ENCODE measurements around the gene COX8C. TPM values are rescaled to one million over a fixed set of nuclear protein-coding genes. Genes with fewer than 3 reads are reported as not detected.
A peak's percentile ranks its signal among the peaks of the same experiment; 100 is the strongest.

COX8C gene
- total and polyA plus RNA-seq, 2 experiments from 2014 or later = 0.73 TPM; not detected in 1

DNA sequence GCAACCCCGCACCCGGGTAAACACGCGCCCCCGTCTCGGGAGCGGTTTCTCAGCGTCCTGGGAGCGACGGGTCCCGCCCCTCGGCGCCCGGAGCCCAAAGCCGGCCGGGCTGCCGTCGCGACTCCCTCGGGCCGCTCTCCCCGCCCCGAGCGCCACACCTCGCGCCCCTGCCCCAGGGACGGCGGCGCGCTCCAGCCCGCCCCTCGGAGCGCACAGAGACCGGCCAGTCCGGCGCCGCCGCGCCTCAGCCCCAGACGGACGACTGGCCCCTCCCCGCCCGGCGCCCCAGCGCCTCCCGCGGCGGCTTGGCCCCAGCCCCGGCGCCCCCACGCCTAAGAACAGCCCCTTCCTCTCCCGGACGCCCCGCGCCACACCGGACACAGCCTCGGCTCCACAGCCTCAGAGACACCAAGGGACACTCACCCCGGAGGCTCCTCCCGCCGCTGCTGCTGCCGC is 14.6 kb upstream of the COX8C start:
- H3K4me1 Mint-ChIP-seq = peaks cover 40% of the 10 kb centered on the region
- H3K4me2 ChIP-seq = peak overlapping the region; percentile 92
- DNase-seq (ENCODE audit: low spot score) = peak; percentile 74
- peaks cover 10% of the 10 kb centered on the region for H3K36me3 ChIP-seq (ENCODE audit: insufficient read depth)
- peak overlapping the region; percentile 87 for H3K4me3 ChIP-seq
- peaks cover 13% of the 10 kb centered on the region for H3K27me3 Mint-ChIP-seq (ENCODE audit: insufficient read depth, low read depth, poor library complexity)
- H3K27me3 ChIP-seq (ENCODE audit: insufficient read depth) = no peaks in the 10 kb centered on the region
- peaks cover 21% of the 10 kb centered on the region for H3K36me3 Mint-ChIP-seq (ENCODE audit: low read depth)
- peak overlapping the region; percentile 93 for H3K4me3 Mint-ChIP-seq
- peaks cover 48% of the 10 kb centered on the region for H3K79me2 ChIP-seq (replicated peaks; ENCODE audit: insufficient read depth)
- H4K20me1 ChIP-seq (replicated peaks; ENCODE audit: insufficient read depth) = peaks cover 35% of the 10 kb centered on the region
- H3K9me3 Mint-ChIP-seq = peaks cover 18% of the 10 kb centered on the region
- H3F3A ChIP-seq (replicated peaks; ENCODE audit: low read depth) = 0 out of 2 replicates have a peak, but pooled peaks cover 4% of the 10 kb centered on the region
- peak; percentile 88 for ATAC-seq
- H3K4me1 ChIP-seq (ENCODE audit: insufficient read depth) = peaks cover 28% of the 10 kb centered on the region; the same call in 1 of the 2 replicates
- H3K27ac ChIP-seq (ENCODE audit: low read depth) = peak overlapping the region; percentile 86
- H2AFZ ChIP-seq = peak overlapping the region; percentile 85
- no peak for TF ChIP-seq STAT1 (IDR thresholded peaks at IDR 0.05; ENCODE audit: unreplicated experiment)
- TF ChIP-seq, protein P1, sequence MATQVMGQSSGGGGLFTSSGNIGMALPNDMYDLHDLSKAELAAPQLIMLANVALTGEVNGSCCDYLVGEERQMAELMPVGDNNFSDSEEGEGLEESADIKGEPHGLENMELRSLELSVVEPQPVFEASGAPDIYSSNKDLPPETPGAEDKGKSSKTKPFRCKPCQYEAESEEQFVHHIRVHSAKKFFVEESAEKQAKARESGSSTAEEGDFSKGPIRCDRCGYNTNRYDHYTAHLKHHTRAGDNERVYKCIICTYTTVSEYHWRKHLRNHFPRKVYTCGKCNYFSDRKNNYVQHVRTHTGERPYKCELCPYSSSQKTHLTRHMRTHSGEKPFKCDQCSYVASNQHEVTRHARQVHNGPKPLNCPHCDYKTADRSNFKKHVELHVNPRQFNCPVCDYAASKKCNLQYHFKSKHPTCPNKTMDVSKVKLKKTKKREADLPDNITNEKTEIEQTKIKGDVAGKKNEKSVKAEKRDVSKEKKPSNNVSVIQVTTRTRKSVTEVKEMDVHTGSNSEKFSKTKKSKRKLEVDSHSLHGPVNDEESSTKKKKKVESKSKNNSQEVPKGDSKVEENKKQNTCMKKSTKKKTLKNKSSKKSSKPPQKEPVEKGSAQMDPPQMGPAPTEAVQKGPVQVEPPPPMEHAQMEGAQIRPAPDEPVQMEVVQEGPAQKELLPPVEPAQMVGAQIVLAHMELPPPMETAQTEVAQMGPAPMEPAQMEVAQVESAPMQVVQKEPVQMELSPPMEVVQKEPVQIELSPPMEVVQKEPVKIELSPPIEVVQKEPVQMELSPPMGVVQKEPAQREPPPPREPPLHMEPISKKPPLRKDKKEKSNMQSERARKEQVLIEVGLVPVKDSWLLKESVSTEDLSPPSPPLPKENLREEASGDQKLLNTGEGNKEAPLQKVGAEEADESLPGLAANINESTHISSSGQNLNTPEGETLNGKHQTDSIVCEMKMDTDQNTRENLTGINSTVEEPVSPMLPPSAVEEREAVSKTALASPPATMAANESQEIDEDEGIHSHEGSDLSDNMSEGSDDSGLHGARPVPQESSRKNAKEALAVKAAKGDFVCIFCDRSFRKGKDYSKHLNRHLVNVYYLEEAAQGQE (IDR thresholded peaks at IDR 0.05; ENCODE audit: unreplicated experiment) = no peak
- TF ChIP-seq ZNF331 (CRISPR knock-in tag; IDR thresholded peaks at IDR 0.05; ENCODE audit: low read depth) = no peak
- no peak for TF ChIP-seq EZH2phosphoT487 (IDR thresholded peaks at IDR 0.05; ENCODE audit: unreplicated experiment)
- no peak for TF ChIP-seq EZH2 (IDR thresholded peaks at IDR 0.05; ENCODE audit: low read depth, unreplicated experiment)
- TF ChIP-seq, protein P2, sequence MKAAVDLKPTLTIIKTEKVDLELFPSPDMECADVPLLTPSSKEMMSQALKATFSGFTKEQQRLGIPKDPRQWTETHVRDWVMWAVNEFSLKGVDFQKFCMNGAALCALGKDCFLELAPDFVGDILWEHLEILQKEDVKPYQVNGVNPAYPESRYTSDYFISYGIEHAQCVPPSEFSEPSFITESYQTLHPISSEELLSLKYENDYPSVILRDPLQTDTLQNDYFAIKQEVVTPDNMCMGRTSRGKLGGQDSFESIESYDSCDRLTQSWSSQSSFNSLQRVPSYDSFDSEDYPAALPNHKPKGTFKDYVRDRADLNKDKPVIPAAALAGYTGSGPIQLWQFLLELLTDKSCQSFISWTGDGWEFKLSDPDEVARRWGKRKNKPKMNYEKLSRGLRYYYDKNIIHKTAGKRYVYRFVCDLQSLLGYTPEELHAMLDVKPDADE (IDR thresholded peaks at IDR 0.05) = no peak
- no peak for TF ChIP-seq JUNB (IDR thresholded peaks at IDR 0.05; ENCODE audit: unreplicated experiment)
- TF ChIP-seq CREB1 (CRISPR knock-in tag; IDR thresholded peaks at IDR 0.05; ENCODE audit: low read depth) = no peak
- no peak for TF ChIP-seq ZNF114 (CRISPR knock-in tag; IDR thresholded peaks at IDR 0.05)
- TF ChIP-seq, protein P3, sequence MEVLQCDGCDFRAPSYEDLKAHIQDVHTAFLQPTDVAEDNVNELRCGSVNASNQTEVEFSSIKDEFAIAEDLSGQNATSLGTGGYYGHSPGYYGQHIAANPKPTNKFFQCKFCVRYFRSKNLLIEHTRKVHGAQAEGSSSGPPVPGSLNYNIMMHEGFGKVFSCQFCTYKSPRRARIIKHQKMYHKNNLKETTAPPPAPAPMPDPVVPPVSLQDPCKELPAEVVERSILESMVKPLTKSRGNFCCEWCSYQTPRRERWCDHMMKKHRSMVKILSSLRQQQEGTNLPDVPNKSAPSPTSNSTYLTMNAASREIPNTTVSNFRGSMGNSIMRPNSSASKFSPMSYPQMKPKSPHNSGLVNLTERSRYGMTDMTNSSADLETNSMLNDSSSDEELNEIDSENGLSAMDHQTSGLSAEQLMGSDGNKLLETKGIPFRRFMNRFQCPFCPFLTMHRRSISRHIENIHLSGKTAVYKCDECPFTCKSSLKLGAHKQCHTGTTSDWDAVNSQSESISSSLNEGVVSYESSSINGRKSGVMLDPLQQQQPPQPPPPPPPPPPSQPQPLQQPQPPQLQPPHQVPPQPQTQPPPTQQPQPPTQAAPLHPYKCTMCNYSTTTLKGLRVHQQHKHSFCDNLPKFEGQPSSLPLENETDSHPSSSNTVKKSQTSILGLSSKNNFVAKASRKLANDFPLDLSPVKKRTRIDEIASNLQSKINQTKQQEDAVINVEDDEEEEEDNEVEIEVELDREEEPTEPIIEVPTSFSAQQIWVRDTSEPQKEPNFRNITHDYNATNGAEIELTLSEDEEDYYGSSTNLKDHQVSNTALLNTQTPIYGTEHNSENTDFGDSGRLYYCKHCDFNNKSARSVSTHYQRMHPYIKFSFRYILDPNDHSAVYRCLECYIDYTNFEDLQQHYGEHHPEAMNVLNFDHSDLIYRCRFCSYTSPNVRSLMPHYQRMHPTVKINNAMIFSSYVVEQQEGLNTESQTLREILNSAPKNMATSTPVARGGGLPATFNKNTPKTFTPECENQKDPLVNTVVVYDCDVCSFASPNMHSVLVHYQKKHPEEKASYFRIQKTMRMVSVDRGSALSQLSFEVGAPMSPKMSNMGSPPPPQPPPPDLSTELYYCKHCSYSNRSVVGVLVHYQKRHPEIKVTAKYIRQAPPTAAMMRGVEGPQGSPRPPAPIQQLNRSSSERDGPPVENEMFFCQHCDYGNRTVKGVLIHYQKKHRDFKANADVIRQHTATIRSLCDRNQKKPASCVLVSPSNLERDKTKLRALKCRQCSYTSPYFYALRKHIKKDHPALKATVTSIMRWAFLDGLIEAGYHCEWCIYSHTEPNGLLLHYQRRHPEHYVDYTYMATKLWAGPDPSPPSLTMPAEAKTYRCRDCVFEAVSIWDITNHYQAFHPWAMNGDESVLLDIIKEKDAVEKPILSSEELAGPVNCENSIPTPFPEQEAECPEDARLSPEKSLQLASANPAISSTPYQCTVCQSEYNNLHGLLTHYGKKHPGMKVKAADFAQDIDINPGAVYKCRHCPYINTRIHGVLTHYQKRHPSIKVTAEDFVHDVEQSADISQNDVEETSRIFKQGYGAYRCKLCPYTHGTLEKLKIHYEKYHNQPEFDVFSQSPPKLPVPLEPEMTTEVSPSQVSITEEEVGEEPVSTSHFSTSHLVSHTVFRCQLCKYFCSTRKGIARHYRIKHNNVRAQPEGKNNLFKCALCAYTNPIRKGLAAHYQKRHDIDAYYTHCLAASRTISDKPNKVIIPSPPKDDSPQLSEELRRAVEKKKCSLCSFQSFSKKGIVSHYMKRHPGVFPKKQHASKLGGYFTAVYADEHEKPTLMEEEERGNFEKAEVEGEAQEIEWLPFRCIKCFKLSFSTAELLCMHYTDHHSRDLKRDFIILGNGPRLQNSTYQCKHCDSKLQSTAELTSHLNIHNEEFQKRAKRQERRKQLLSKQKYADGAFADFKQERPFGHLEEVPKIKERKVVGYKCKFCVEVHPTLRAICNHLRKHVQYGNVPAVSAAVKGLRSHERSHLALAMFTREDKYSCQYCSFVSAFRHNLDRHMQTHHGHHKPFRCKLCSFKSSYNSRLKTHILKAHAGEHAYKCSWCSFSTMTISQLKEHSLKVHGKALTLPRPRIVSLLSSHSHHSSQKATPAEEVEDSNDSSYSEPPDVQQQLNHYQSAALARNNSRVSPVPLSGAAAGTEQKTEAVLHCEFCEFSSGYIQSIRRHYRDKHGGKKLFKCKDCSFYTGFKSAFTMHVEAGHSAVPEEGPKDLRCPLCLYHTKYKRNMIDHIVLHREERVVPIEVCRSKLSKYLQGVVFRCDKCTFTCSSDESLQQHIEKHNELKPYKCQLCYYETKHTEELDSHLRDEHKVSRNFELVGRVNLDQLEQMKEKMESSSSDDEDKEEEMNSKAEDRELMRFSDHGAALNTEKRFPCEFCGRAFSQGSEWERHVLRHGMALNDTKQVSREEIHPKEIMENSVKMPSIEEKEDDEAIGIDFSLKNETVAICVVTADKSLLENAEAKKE (CRISPR knock-in tag; IDR thresholded peaks at IDR 0.05) = no peak
- no peak for TF ChIP-seq POLR2AphosphoS5 (IDR thresholded peaks at IDR 0.05; ENCODE audit: low read depth)
- no peak for TF ChIP-seq NANOG (IDR thresholded peaks at IDR 0.05; ENCODE audit: borderline replicate concordance)
- TF ChIP-seq, protein P4, sequence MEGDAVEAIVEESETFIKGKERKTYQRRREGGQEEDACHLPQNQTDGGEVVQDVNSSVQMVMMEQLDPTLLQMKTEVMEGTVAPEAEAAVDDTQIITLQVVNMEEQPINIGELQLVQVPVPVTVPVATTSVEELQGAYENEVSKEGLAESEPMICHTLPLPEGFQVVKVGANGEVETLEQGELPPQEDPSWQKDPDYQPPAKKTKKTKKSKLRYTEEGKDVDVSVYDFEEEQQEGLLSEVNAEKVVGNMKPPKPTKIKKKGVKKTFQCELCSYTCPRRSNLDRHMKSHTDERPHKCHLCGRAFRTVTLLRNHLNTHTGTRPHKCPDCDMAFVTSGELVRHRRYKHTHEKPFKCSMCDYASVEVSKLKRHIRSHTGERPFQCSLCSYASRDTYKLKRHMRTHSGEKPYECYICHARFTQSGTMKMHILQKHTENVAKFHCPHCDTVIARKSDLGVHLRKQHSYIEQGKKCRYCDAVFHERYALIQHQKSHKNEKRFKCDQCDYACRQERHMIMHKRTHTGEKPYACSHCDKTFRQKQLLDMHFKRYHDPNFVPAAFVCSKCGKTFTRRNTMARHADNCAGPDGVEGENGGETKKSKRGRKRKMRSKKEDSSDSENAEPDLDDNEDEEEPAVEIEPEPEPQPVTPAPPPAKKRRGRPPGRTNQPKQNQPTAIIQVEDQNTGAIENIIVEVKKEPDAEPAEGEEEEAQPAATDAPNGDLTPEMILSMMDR (conservative IDR thresholded peaks at IDR 0.05; ENCODE audit: low read depth in 2 of 2) = no peak
- H3K27ac Mint-ChIP-seq = no peak overlapping the region; the same call in 1 of the 2 replicates
- no peaks in the 10 kb centered on the region for H3K9me2 ChIP-seq (ENCODE audit: insufficient read depth)

All from GM23338 (cell line).